ENCODE results near the gene STIP1. TPM values are rescaled to one million over a fixed set of nuclear protein-coding genes. Genes with fewer than 3 reads are reported as not detected.

STIP1 gene
- total RNA-seq, 2 donors from 2014 or later = 230 to 257 TPM

- peak; percentile 92 for DNase-seq
- H3K4me1 Mint-ChIP-seq = no peaks in the 10 kb centered on the region
- Histone ChIP-seq H3K4me1 (ENCODE audit: control insufficient read depth, insufficient read depth, low read length) (peaks cover 3% of the 10 kb centered on the region), H3K27ac (ENCODE audit: low read depth, low read length) (no peak overlapping the region), H3K27me3 (ENCODE audit: control insufficient read depth, insufficient read depth, low read length, poor library complexity, severe bottlenecking) (no peaks in the 10 kb centered on the region), H3K4me3 (ENCODE audit: low read length) (no peak overlapping the region), H3K9me3 (ENCODE audit: control insufficient read depth, low read length) (no peaks in the 10 kb centered on the region), H3K9ac (ENCODE audit: extremely low read depth, low read length, poor library complexity, severe bottlenecking) (no peak overlapping the region), H3K36me3 (ENCODE audit: control insufficient read depth, insufficient read depth, low read length) (peaks cover 70% of the 10 kb centered on the region)
- peak overlapping the region; percentile 74 for H3K27ac Mint-ChIP-seq
- H3K27me3 Mint-ChIP-seq (ENCODE audit: insufficient read depth) = no peaks in the 10 kb centered on the region
- TF ChIP-seq CTCF (conservative IDR thresholded peaks at IDR 0.05) = peak; percentile 83
- no peak overlapping the region for H3K4me3 Mint-ChIP-seq
- 88% methylated on average over 7 of the region's 7 CpGs; no CpG with 5 or more reads in 1 of the 2 experiments for WGBS, 2 experiments (ENCODE audit: insufficient coverage in 1 of 2, insufficient read length in 1 of 2)
- H3K36me3 Mint-ChIP-seq (ENCODE audit: low read depth) = peaks cover 58% of the 10 kb centered on the region
- no peaks in the 10 kb centered on the region for H3K9me3 Mint-ChIP-seq
Measured at GRCh38 chr11:64204464-64204989, 18.6 kb downstream of the STIP1 start.

GRCh38 chr11:64206457-64207255 is 20.7 kb downstream of the STIP1 start, which contains the start of gene FERMT3:
Gene FERMT3 (plus strand): TSS chr11:64206721. CDS start chr11:64207365, 644 bp downstream.
- peaks cover 43% of the 10 kb centered on the region for H3K36me3 Mint-ChIP-seq (ENCODE audit: low read depth)
- Histone ChIP-seq H3K27me3 (ENCODE audit: control insufficient read depth, insufficient read depth, low read length, poor library complexity, severe bottlenecking) (no peaks in the 10 kb centered on the region), H3K9me3 (ENCODE audit: control insufficient read depth, low read length) (no peaks in the 10 kb centered on the region), H3K4me3 (ENCODE audit: low read length) (no peak within 1 kb of the TSS), H3K36me3 (ENCODE audit: control insufficient read depth, insufficient read depth, low read length) (peaks cover 53% of the 10 kb centered on the region), H3K9ac (ENCODE audit: extremely low read depth, low read length, poor library complexity, severe bottlenecking) (no peak within 1 kb of the TSS), H3K27ac (ENCODE audit: low read depth, low read length) (no peak within 1 kb of the TSS), H3K4me1 (ENCODE audit: control insufficient read depth, insufficient read depth, low read length) (peaks cover 3% of the 10 kb centered on the region)
- H3K27me3 Mint-ChIP-seq (ENCODE audit: insufficient read depth) = no peaks in the 10 kb centered on the region
- TF ChIP-seq CTCF (conservative IDR thresholded peaks at IDR 0.05) = no peak
- H3K9me3 Mint-ChIP-seq = no peaks in the 10 kb centered on the region
- H3K4me3 Mint-ChIP-seq = no peak within 1 kb of the TSS
- WGBS, 2 experiments (ENCODE audit: insufficient coverage in 1 of 2, insufficient read length in 1 of 2) = 93 to 95% methylated on average over 16 to 27 of the region's 27 CpGs
- H3K27ac Mint-ChIP-seq = peak within 1 kb of the TSS; percentile 30
- H3K4me1 Mint-ChIP-seq = no peaks in the 10 kb centered on the region
- no peak for DNase-seq

GRCh38 chr11:64207256-64208085 is 21.5 kb downstream of the STIP1 start:
- Histone ChIP-seq H3K9ac (ENCODE audit: extremely low read depth, low read length, poor library complexity, severe bottlenecking) (no peak overlapping the region), H3K27me3 (ENCODE audit: control insufficient read depth, insufficient read depth, low read length, poor library complexity, severe bottlenecking) (no peaks in the 10 kb centered on the region), H3K27ac (ENCODE audit: low read depth, low read length) (peak overlapping the region; percentile 44), H3K9me3 (ENCODE audit: control insufficient read depth, low read length) (no peaks in the 10 kb centered on the region), H3K4me3 (ENCODE audit: low read length) (no peak overlapping the region), H3K36me3 (ENCODE audit: control insufficient read depth, insufficient read depth, low read length) (peaks cover 51% of the 10 kb centered on the region), H3K4me1 (ENCODE audit: control insufficient read depth, insufficient read depth, low read length) (peaks cover 3% of the 10 kb centered on the region)
- H3K4me3 Mint-ChIP-seq = no peak overlapping the region
- TF ChIP-seq CTCF (conservative IDR thresholded peaks at IDR 0.05) = no peak
- no peak for DNase-seq
- no peaks in the 10 kb centered on the region for H3K27me3 Mint-ChIP-seq (ENCODE audit: insufficient read depth)
- H3K36me3 Mint-ChIP-seq (ENCODE audit: low read depth) = peaks cover 41% of the 10 kb centered on the region
- H3K27ac Mint-ChIP-seq = peak overlapping the region; percentile 30
- no peaks in the 10 kb centered on the region for H3K9me3 Mint-ChIP-seq
- 87 to 92% methylated on average over 16 to 30 of the region's 30 CpGs for WGBS, 2 experiments (ENCODE audit: insufficient coverage in 1 of 2, insufficient read length in 1 of 2)
- no peaks in the 10 kb centered on the region for H3K4me1 Mint-ChIP-seq

Measured in endodermal cell (in vitro differentiated cells).